Measurements from ENCODE around the gene TIGD7. TPM values are rescaled to one million over a fixed set of nuclear protein-coding genes. Genes with fewer than 3 reads are reported as not detected.
"Not testable (repeated sequence)": the region's sequence is repeated elsewhere in the genome, so short reads cannot be mapped to it uniquely, and the experiment has no call there.

The TIGD7 gene
- total RNA-seq, 2 donors from 2014 or later = 2.6 to 4.6 TPM

GRCh38 chr16:3276679-3277078 is 28.6 kb downstream of the TIGD7 start:
- Histone ChIP-seq H3K36me3 (replicated peaks in 1 of 2; ENCODE audit: insufficient read depth in 1 of 2, low read depth in 2 of 2) (no peaks in the 10 kb centered on the region), H3K9me3 (no peaks in the 10 kb centered on the region), H3K4me3 (no peak overlapping the region), H3K4me1 (peaks cover 10% of the 10 kb centered on the region), H3K27ac (no peak overlapping the region), H3K27me3 (no peaks in the 10 kb centered on the region)
- TF ChIP-seq POLR2A (IDR thresholded peaks at IDR 0.05) (no peak), CTCF (IDR thresholded peaks at IDR 0.05) (no peak)
- DNase-seq (no peak), ATAC-seq (no peak)
- WGBS, 2 donors = 78 to 83% methylated on average over 5 of the region's 5 CpGs
- intact Hi-C loops (cut with DNase I) = no loop called here

DNA sequence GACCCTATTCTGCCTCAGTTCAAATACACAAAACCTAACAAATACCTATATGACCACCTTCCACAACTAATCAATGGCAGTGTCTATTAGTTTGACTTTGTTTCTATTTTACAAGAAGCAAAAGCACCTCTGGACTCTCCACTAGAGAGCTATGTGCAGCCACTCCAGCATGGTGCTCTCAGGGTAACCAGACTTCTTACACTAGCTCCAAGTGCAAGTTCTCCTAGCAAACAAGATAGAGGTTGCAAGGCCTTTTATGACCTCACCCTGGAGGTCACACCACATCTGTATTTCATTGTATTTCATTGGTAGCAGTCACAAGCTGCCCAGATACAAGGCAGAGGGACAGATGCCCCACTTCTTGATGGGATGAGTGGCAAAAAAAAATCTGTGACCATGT is 30.3 kb downstream of the TIGD7 start:
- no peaks in the 10 kb centered on the region for H3K27me3 ChIP-seq
- H3K9me3 ChIP-seq = no peaks in the 10 kb centered on the region
- no peaks in the 10 kb centered on the region for H3K4me1 ChIP-seq
- no peak overlapping the region for H3K4me3 ChIP-seq
- ATAC-seq (no peak), DNase-seq (no peak)
- no peak for TF ChIP-seq CTCF (IDR thresholded peaks at IDR 0.05)
- TF ChIP-seq POLR2A (IDR thresholded peaks at IDR 0.05) = no peak
- intact Hi-C loops (cut with DNase I) = no loop called here
- H3K27ac ChIP-seq = no peak overlapping the region
- no peaks in the 10 kb centered on the region for H3K36me3 ChIP-seq (replicated peaks in 1 of 2; ENCODE audit: insufficient read depth in 1 of 2, low read depth in 2 of 2)

DNA sequence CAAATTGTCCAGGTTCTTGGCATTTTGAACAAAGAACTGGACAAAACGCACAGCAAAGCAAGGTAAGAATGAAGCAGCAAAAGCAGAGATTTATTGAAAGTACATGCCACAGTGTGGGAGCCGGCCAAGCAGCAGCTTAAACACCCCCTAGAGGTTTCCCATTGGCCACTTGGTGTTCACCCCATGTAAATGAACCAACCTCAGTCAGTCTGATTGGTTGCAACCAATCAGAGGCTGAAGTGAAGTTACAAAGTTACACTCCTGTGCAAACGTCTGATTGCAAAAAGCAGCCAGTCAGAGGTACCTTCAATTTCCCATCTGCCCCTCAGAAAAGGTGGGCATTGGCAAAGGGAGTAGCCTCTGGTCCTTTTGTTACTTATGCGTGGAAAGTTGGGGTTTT is 30.7 kb downstream of the TIGD7 start:
- no peak for TF ChIP-seq CTCF (IDR thresholded peaks at IDR 0.05)
- no peak for TF ChIP-seq POLR2A (IDR thresholded peaks at IDR 0.05)
- DNase-seq = no peak
- Histone ChIP-seq H3K27me3 (no peaks in the 10 kb centered on the region), H3K4me1 (no peaks in the 10 kb centered on the region), H3K27ac (no peak overlapping the region), H3K36me3 (replicated peaks in 1 of 2; ENCODE audit: insufficient read depth in 1 of 2, low read depth in 2 of 2) (no peaks in the 10 kb centered on the region), H3K9me3 (no peaks in the 10 kb centered on the region), H3K4me3 (no peak overlapping the region)
- WGBS, 2 donors = 41 to 42% methylated on average over 4 of the region's 4 CpGs
- peak; percentile 50 for ATAC-seq
- intact Hi-C loops (cut with DNase I) = no loop called here

DNA sequence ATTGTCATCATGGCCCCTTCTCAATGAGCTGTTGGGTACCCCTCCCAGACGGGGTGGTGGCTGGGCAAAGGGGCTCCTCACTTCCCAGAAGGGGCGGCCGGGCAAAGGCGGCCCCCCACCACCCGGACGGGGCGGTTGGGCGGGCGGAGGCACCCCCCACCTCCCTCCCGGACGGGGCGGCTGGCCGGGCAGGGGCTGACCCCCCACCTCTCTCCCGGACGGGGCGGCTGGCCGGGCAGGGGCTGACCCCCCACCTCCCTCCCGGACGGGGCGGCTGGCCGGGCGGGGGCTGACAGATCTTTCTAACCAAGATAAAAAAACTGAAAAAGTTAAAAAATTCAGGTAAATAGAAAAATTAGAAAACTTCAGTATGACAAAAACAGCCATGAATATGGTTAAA is 33.9 kb downstream of the TIGD7 start:
- ATAC-seq = not testable (repeated sequence)

DNA sequence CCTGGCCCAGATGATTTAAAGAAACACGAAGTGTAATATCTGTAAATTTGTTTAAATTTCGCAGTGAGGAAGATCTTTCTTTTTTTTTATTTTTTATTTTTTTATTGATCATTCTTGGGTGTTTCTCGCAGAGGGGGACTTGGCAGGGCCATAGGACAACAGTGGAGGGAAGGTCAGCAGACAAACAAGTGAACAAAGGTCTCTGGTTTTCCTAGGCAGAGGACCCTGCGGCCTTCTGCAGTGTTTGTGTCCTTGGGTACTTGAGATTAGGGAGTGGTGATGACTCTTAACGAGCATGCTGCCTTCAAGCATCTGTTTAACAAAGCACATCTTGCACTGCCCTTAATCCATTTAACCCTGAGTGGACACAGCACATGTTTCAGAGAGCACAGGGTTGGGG is 34.5 kb downstream of the TIGD7 start:
- H3K9me3 ChIP-seq; H3K36me3 ChIP-seq (replicated peaks in 1 of 2; ENCODE audit: insufficient read depth in 1 of 2, low read depth in 2 of 2); H3K27me3 ChIP-seq; H3K4me3 ChIP-seq; intact Hi-C loops (cut with DNase I); H3K4me1 ChIP-seq; DNase-seq; ATAC-seq; H3K27ac ChIP-seq: not testable (repeated sequence)
- WGBS, 2 donors = 62 to 81% methylated on average over 4 to 5 of the region's 5 CpGs

More for the DNA sequence above, 33.9 kb downstream of the TIGD7 start:
- H3K27ac ChIP-seq; DNase-seq; H3K36me3 ChIP-seq (replicated peaks in 1 of 2; ENCODE audit: insufficient read depth in 1 of 2, low read depth in 2 of 2); intact Hi-C loops (cut with DNase I); H3K4me1 ChIP-seq; H3K27me3 ChIP-seq; H3K4me3 ChIP-seq; H3K9me3 ChIP-seq: not testable (repeated sequence)
- WGBS, 2 donors = 91 to 96% methylated on average over 10 to 21 of the region's 22 CpGs

DNA sequence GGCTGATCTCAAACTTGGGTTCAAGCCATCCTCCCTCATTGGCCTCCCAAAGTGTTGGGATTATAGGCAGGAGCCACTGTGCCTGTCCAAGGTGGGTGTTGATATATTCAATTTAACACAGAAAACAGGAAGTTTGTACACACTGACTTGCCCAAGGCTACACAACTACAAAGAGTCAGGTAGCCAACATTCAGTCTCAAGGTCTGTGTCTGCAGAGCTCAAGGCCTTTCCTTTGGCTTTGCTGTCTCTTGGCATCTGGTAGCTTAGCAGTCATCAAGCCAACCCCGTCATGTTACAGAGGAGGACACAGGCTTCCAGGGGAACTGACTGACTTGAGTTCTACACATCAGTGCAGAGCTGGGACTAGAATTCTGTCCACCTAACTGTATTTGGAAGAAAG is 36.9 kb downstream of the TIGD7 start:
- ATAC-seq = no peak
- no peak for TF ChIP-seq POLR2A (IDR thresholded peaks at IDR 0.05)
- TF ChIP-seq CTCF (IDR thresholded peaks at IDR 0.05) = no peak
- 38 to 75% methylated on average over 1 of the region's 1 CpG for WGBS, 2 donors
- intact Hi-C loops (cut with DNase I) = no loop called here
- H3K9me3 ChIP-seq = no peaks in the 10 kb centered on the region
- no peaks in the 10 kb centered on the region for H3K36me3 ChIP-seq (replicated peaks in 1 of 2; ENCODE audit: insufficient read depth in 1 of 2, low read depth in 2 of 2)
- no peaks in the 10 kb centered on the region for H3K27me3 ChIP-seq
- DNase-seq = no peak
- H3K4me3 ChIP-seq = no peak overlapping the region
- no peak overlapping the region for H3K27ac ChIP-seq
- peaks cover 10% of the 10 kb centered on the region for H3K4me1 ChIP-seq

All from body of pancreas (tissue), 4 donors.